Measurements from ENCODE around the gene C1GALT1.
"Not testable (repeated sequence)": the region's sequence is repeated elsewhere in the genome, so short reads cannot be mapped to it uniquely, and the experiment has no call there.

C1GALT1 gene

GRCh38 chr7:7231865-7232264, 49.5 kb downstream of the C1GALT1 start:
- DNase-seq (ENCODE audit: low read depth in 4 of 4, low spot score in 1 of 4), result no peak

GRCh38 chr7:7235347-7235746, 53.0 kb downstream of the C1GALT1 start:
- DNase-seq (ENCODE audit: low read depth in 4 of 4, low spot score in 1 of 4), result no peak

- DNase-seq (ENCODE audit: low read depth in 4 of 4, low spot score in 1 of 4), result no peak
Observed at GRCh38 chr7:7236041-7236440, 53.7 kb downstream of the C1GALT1 start.

- no peak for DNase-seq (ENCODE audit: low read depth in 4 of 4, low spot score in 1 of 4)
Observed at GRCh38 chr7:7237201-7237977, 55.0 kb downstream of the C1GALT1 start.

GRCh38 chr7:7237978-7238267, 55.6 kb downstream of the C1GALT1 start:
- no peak for DNase-seq (ENCODE audit: low read depth in 4 of 4, low spot score in 1 of 4)

DNA sequence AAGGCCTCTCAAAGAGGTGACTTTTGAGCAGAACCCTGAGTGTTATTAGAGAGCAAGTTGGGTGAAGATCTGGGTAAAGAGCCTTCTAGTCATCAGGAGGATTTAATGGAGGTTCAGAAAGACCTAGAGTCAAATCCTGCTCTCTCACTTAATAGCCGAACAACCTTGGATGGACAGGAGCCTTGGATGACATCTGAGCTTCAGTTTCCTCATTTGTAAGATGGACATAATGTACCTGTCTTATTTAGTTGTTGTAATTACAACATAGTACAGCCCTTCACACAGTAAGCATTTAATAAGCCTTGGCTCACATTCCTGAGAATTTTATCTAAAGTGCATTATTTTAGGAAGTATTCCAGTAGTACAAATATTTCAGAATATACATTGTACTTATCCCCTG, 57.0 kb downstream of the C1GALT1 start:
- no peak for DNase-seq (ENCODE audit: low read depth in 4 of 4, low spot score in 1 of 4)

- no peak for DNase-seq (ENCODE audit: low read depth in 4 of 4, low spot score in 1 of 4)
Observed at GRCh38 chr7:7242899-7243298, 60.6 kb downstream of the C1GALT1 start.

GRCh38 chr7:7245233-7245632, 62.9 kb downstream of the C1GALT1 start:
- not testable (repeated sequence) for DNase-seq (ENCODE audit: low read depth in 4 of 4, low spot score in 1 of 4)

- DNase-seq (ENCODE audit: low read depth in 4 of 4, low spot score in 1 of 4), result no peak
Observed at GRCh38 chr7:7246223-7246622, 63.9 kb downstream of the C1GALT1 start.

GRCh38 chr7:7247658-7248057, 65.3 kb downstream of the C1GALT1 start:
- no peak for DNase-seq (ENCODE audit: low read depth in 4 of 4, low spot score in 1 of 4)

DNA sequence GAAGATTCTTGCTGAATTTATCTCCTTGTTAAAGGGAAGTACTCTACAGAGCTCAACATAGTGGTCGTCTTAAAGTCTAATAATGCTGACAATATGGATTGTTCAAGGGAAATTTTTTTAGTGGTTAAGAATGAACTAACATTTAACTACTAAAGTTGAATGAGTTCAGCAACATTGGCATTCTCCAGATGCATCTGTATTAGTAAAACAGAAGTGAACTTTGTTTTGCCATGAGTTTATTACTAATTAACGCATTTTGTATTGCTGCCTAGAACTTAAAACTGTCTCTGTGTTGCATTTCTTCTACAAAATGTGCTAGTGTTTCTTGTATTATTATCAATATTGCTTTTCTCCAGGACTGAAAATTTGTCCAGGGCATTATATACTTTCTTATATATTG, 67.5 kb downstream of the C1GALT1 start:
- no peak for DNase-seq (ENCODE audit: low read depth in 4 of 4, low spot score in 1 of 4)

DNA sequence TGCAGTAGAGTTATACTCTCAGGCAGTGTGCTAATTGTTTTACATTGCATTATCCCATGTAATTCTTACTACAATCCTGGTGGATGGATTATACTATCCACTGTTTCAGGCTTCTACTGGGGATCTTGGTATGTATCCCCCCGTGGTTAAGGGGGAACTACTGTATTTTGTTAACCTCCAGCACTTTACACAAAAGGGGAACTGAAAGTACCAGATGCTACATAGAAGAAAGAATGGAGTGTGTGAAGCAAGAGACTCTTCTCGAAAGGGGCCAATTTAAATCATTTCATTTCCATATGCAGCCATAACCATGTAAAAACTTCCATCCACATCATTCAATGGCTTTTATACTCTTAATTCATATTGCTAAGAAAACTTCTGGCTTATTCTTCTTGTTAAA, 69.4 kb downstream of the C1GALT1 start:
- DNase-seq (ENCODE audit: low read depth in 4 of 4, low spot score in 1 of 4), result no peak

- no peak for DNase-seq (ENCODE audit: low read depth in 4 of 4, low spot score in 1 of 4)
Observed at GRCh38 chr7:7254319-7254718, 72.0 kb downstream of the C1GALT1 start.

GRCh38 chr7:7254908-7255307, 72.6 kb downstream of the C1GALT1 start:
- DNase-seq (ENCODE audit: low read depth in 4 of 4, low spot score in 1 of 4), result no peak

DNA sequence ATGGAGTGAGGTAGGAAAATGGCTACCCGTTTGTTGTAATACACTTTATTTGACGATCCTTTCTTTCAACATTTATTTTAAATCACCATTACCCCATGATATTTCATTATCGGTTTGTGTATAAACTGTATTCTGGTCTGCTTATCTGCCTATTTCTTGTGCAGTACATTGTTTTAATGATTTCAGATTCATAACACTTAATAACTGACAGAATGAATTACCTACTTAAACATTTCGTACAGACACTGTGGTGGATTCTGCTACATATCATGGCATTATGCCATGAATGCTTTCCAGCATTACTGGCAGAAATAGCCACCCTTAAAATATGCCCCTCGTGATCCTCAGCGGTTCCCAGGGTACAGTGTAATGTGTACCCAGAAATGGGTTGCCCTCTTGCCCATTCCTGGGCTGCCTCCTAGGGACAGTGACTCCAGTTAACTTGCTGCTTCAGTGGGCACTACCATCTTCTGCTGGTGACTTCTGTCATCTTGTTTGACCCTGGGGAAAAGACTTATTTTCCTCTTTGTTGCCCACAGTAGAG, 74.5 kb downstream of the C1GALT1 start:
- DNase-seq (ENCODE audit: low read depth in 4 of 4, low spot score in 1 of 4), result no peak

- no peak for DNase-seq (ENCODE audit: low read depth in 4 of 4, low spot score in 1 of 4)
Observed at GRCh38 chr7:7257899-7258692, 75.8 kb downstream of the C1GALT1 start.

GRCh38 chr7:7261863-7262262, 79.5 kb downstream of the C1GALT1 start:
- no peak for DNase-seq (ENCODE audit: low read depth in 4 of 4, low spot score in 1 of 4)

GRCh38 chr7:7263297-7264230, 81.2 kb downstream of the C1GALT1 start:
- no peak for DNase-seq (ENCODE audit: low read depth in 4 of 4, low spot score in 1 of 4)

- DNase-seq (ENCODE audit: low read depth in 4 of 4, low spot score in 1 of 4), result no peak
Observed at GRCh38 chr7:7264306-7265040, 82.1 kb downstream of the C1GALT1 start.
